Body of pancreas (tissue), 4 donors: Measurements from ENCODE around the gene RTKN2. TPM values are rescaled to one million over a fixed set of nuclear protein-coding genes. Genes with fewer than 3 reads are reported as not detected.

Experiments
- ATAC-seq: fragments of 150-250 bp; one replicate; pipeline ENCODE4 v1.9.1; 2016
- DNase-seq, 4 donors: peaks; one replicate each; pipeline ENCODE4 v3.0.0-alpha.2; 2019
- H3K27ac ChIP-seq, 4 donors: fragments of 200-600 bp; sonication (generic); 1 replicate in 3 of 4; 2 replicates in 1 of 4; pipeline versions ENCODE4 v1.5.1 to v1.6.1; 2016 to 2019; ENCODE audit warnings: mild to moderate bottlenecking in 1 of 4, mixed read lengths in 1 of 4, moderate library complexity in 1 of 4
- H3K27me3 ChIP-seq, 2 donors: fragments of 200-600 bp; sonication (generic); one replicate each; pipeline ENCODE4 v1.6.0; 2016; ENCODE audit warnings: mild to moderate bottlenecking in 1 of 2
- H3K36me3 ChIP-seq, 2 donors: fragments of 200-600 bp; sonication (generic); replicated peaks in 1 of 2; 2 replicates each; pipeline ENCODE4 v1.5.1; 2016; ENCODE audit warnings: low read depth in 2 of 2; ENCODE audit not compliant: insufficient read depth in 1 of 2
- H3K4me1 ChIP-seq: fragments of 200-600 bp; sonication (generic); one replicate; pipeline ENCODE4 v1.6.0; 2016
- H3K4me3 ChIP-seq, 2 donors: fragments of 200-600 bp; sonication (generic); 1 replicate in 1 of 2; 2 replicates in 1 of 2; pipeline ENCODE4 v1.5.1; 2016 to 2019
- H3K9me3 ChIP-seq, 3 donors: fragments of 200-600 bp; sonication (generic); 1 replicate in 2 of 3; 2 replicates in 1 of 3; pipeline ENCODE4 v1.5.1; 2016
- CTCF ChIP-seq, 7 experiments: fragments of 450-650 bp in 4 of 7; fragments of 200-600 bp in 3 of 7; sonication (generic) in 3 of 7; IDR thresholded peaks; one replicate each; pipeline ENCODE4 v1.5.1; 2016 to 2019; ENCODE audit warnings: antibody characterized with exemption in 7 of 7
- POLR2A ChIP-seq, 3 donors: fragments of 450-650 bp; IDR thresholded peaks; one replicate each; pipeline ENCODE4 v1.6.1; 2016; ENCODE audit warnings: antibody characterized with exemption in 3 of 3, mild to moderate bottlenecking in 2 of 3
- WGBS, 2 donors: methylation state at CpG; one replicate each; pipeline ENCODE4 v1.1.5; 2017; 5-methylcytosine and 5-hydroxymethylcytosine counted together
- intact Hi-C: fragments of 100-400 bp; cut with DNase I; formaldehyde crosslinking; loops from one replicate; pipeline ENCODE4 v1.15.1; 2023
- total RNA-seq, 2 donors: library from RNA; depleted of rRNA; stranded (reverse); fragments of >200 nt; gene quantifications; one replicate each; pipeline ENCODE4 v1.1.0, GENCODE V29; 2016

RTKN2 gene
- total RNA-seq, 2 donors from 2014 or later = 0.33 TPM; not detected in 1

GRCh38 chr10:62183857-62184795 lies 84.5 kb downstream of the RTKN2 start:
- H3K27ac ChIP-seq = no peak overlapping the region
- peaks cover 4% of the 10 kb centered on the region for H3K4me1 ChIP-seq
- WGBS, 2 donors = 72 to 74% methylated on average over 5 of the region's 5 CpGs
- intact Hi-C loops = no loop called here
- ATAC-seq = no peak
- H3K4me3 ChIP-seq = no peak overlapping the region
- no peaks in the 10 kb centered on the region for H3K36me3 ChIP-seq
- H3K9me3 ChIP-seq = no peaks in the 10 kb centered on the region
- TF ChIP-seq CTCF (IDR thresholded peaks at IDR 0.05) (no peak), POLR2A (IDR thresholded peaks at IDR 0.05) (no peak)
- H3K27me3 ChIP-seq = no peaks in the 10 kb centered on the region
- DNase-seq = no peak

- DNase-seq (no peak), ATAC-seq (no peak)
- no peak overlapping the region for H3K27ac ChIP-seq
- peaks cover 4% of the 10 kb centered on the region for H3K4me1 ChIP-seq
- TF ChIP-seq POLR2A (IDR thresholded peaks at IDR 0.05) (no peak), CTCF (IDR thresholded peaks at IDR 0.05) (no peak)
- 41 to 46% methylated on average over 3 of the region's 3 CpGs for WGBS, 2 donors
- H3K27me3 ChIP-seq = no peaks in the 10 kb centered on the region
- no peaks in the 10 kb centered on the region for H3K36me3 ChIP-seq
- H3K9me3 ChIP-seq = no peaks in the 10 kb centered on the region
- intact Hi-C loops = no loop called here
- H3K4me3 ChIP-seq = no peak overlapping the region
These were observed 85.2 kb downstream of the RTKN2 start for GRCh38 chr10:62183442-62183841.

- ATAC-seq = no peak
- H3K27me3 ChIP-seq = no peaks in the 10 kb centered on the region
- H3K4me3 ChIP-seq = no peak overlapping the region
- no peaks in the 10 kb centered on the region for H3K9me3 ChIP-seq
- no peaks in the 10 kb centered on the region for H3K36me3 ChIP-seq
- 93 to 95% methylated on average over 4 of the region's 4 CpGs for WGBS, 2 donors
- no peak overlapping the region for H3K27ac ChIP-seq
- intact Hi-C loops = no loop called here
- DNase-seq = no peak
- H3K4me1 ChIP-seq = peaks cover 4% of the 10 kb centered on the region
- no peak for TF ChIP-seq POLR2A (IDR thresholded peaks at IDR 0.05)
- TF ChIP-seq CTCF (IDR thresholded peaks at IDR 0.05) = no peak
These were observed 86.0 kb downstream of the RTKN2 start for GRCh38 chr10:62182595-62182994.

GRCh38 chr10:62182171-62182570 lies 86.5 kb downstream of the RTKN2 start:
- Histone ChIP-seq H3K9me3 (no peaks in the 10 kb centered on the region), H3K4me1 (peaks cover 4% of the 10 kb centered on the region), H3K4me3 (no peak overlapping the region), H3K36me3 (no peaks in the 10 kb centered on the region), H3K27ac (no peak overlapping the region), H3K27me3 (no peaks in the 10 kb centered on the region)
- intact Hi-C loops = no loop called here
- WGBS, 2 donors = 65 to 69% methylated on average over 2 of the region's 2 CpGs
- no peak for DNase-seq
- ATAC-seq = no peak
- TF ChIP-seq POLR2A (IDR thresholded peaks at IDR 0.05) = no peak
- no peak for TF ChIP-seq CTCF (IDR thresholded peaks at IDR 0.05)

GRCh38 chr10:62180677-62181076 lies 88.0 kb downstream of the RTKN2 start:
- WGBS, 2 donors = 76 to 80% methylated on average over 4 of the region's 4 CpGs
- intact Hi-C loops = no loop called here
- H3K27ac ChIP-seq = no peak overlapping the region
- H3K4me1 ChIP-seq = peaks cover 4% of the 10 kb centered on the region
- TF ChIP-seq CTCF (IDR thresholded peaks at IDR 0.05) = no peak
- TF ChIP-seq POLR2A (IDR thresholded peaks at IDR 0.05) = no peak
- DNase-seq (no peak), ATAC-seq (no peak)
- no peak overlapping the region for H3K4me3 ChIP-seq
- H3K27me3 ChIP-seq = no peaks in the 10 kb centered on the region
- H3K9me3 ChIP-seq = no peaks in the 10 kb centered on the region
- H3K36me3 ChIP-seq = no peaks in the 10 kb centered on the region
